Muscle of arm (tissue), 12 donors: ENCODE results near the gene TBCK. TPM values are rescaled to one million over a fixed set of nuclear protein-coding genes. Genes with fewer than 3 reads are reported as not detected.

Experiments used
- DNase-seq: peaks from one replicate; pipeline ENCODE4 v3.0.0-alpha.2; 2013
- polyA plus RNA-seq, 12 donors: library from polyadenylated mRNA; unstranded; fragments of 120-200 nt; gene quantifications; one replicate each; pipeline ENCODE4 v1.2.1, GENCODE V29; 2013; ENCODE audit not compliant: insufficient read length in 12 of 12

TBCK gene
- polyA plus RNA-seq, 12 donors, result 12.9 to 39.3 (median 28.9) TPM; not detected in 1

DNA sequence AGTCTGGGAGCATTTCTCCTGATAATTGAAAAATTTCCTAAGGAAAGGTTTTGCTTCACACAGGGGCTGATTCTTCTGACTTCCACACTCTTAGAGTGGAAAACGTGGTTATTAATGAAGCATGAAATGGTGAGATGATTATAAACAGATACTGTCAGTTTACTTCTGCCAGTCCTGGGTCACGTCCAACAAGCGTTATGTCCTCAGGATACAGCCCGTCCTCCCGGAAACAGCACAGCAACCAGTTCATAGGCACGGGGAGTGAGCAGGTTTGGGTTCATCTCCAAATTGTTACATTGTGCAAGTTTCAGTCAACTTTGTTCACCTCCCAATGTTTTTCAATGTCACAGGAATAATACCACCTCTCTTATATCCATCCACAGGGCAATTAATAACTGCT, 321.9 kb downstream of the TBCK start:
- no peak for DNase-seq

DNA sequence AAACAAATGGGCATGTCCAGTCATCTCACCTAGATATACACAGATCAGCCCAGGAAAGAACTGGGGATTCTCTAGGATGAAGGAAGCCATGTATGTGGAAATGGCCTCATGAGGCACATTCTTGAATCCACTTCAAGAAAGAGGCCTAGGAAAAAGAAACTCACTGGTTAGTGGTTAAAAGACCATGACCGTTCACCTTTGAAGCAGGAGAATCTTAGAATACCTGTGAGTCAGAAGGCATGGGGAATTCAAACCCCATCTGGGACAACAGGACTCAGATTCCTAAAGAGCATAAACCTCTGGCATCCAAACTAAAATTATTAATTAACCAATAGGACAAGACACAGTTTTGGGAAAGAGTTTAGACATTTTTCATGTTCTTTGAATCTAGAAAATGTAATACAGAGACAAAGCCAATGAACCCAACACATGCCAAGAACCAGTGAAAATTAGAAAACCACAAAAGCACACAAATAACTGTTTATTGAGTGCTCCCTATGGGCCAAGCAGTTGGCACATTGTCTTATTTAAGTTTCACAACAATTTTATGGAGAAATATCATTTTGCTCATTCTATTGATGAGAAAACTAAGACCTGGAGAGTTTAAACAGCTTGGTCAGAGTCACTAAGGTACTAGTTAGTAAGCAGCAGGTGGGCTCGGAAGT, 323.2 kb downstream of the TBCK start:
- DNase-seq, result no peak

DNA sequence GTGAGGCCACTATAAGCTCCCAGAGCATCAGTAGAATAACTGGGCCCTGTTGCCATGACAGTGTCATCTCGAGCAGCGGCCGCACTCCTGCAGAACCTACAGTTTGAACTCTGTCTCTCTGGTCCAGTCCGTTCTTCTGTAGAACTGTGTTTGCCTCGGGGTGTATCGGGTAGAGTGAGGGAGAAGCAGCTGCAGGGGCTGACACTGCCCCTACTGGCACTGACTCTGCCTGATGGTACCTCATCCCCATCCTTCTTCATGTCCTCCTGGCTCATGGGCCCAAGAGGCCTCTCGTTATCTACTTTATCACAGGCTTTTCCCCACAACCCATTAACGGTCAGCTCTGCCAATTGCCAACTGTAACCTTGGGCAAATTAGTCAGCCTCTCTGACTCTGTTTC, 324.3 kb downstream of the TBCK start:
- no peak for DNase-seq

Other genes starting within 250 kb of the TBCK start
- gene AIMP1, start 341 bp upstream of the TBCK start, polyA plus RNA-seq, result 10 to 100 TPM in 11 of 12 donors, not detected in 1; 41.3 to 59.7 (median 50.0) TPM
- under 1 TPM in 1 of 12 donors, not detected in 11; 0.18 TPM for gene GIMD1, start 52.6 kb upstream of the TBCK start, polyA plus RNA-seq